Stimulated activated CD8-positive, alpha-beta memory T cell treated with anti-CD3 and anti-CD28 coated beads, Interleukin-7, amount 100 ng/mL, for 24 hours (primary cell): Measurements from ENCODE around the gene KCNJ12.
"Not testable (repeated sequence)": the region's sequence is repeated elsewhere in the genome, so short reads cannot be mapped to it uniquely, and the experiment has no call there.

Experiments used
- DNase-seq: peaks from one replicate; pipeline ENCODE4 v3.0.0-alpha.2; 2020; ENCODE audit warnings: low read depth

The KCNJ12 gene

GRCh38 chr17:21349358-21350050, 26.7 kb upstream of the KCNJ12 start:
- not testable (repeated sequence) for DNase-seq

GRCh38 chr17:21350495-21350894, 25.7 kb upstream of the KCNJ12 start:
- not testable (repeated sequence) for DNase-seq

GRCh38 chr17:21351366-21352065, 24.6 kb upstream of the KCNJ12 start:
- DNase-seq: no peak

GRCh38 chr17:21352221-21352980, 23.8 kb upstream of the KCNJ12 start:
- no peak for DNase-seq

GRCh38 chr17:21352981-21353265, 23.2 kb upstream of the KCNJ12 start:
- no peak for DNase-seq

GRCh38 chr17:21353326-21354010, 22.7 kb upstream of the KCNJ12 start:
- DNase-seq: no peak

- DNase-seq: no peak
Observed at GRCh38 chr17:21354796-21355385, 21.3 kb upstream of the KCNJ12 start.

- no peak for DNase-seq
Observed at GRCh38 chr17:21355586-21355985, 20.6 kb upstream of the KCNJ12 start.

GRCh38 chr17:21356537-21357127, 19.5 kb upstream of the KCNJ12 start:
- DNase-seq: no peak

- no peak for DNase-seq
Observed at GRCh38 chr17:21357281-21357680, 18.9 kb upstream of the KCNJ12 start.

GRCh38 chr17:21357696-21358656, 18.2 kb upstream of the KCNJ12 start:
- DNase-seq: no peak

GRCh38 chr17:21358682-21359482, 17.3 kb upstream of the KCNJ12 start:
- no peak for DNase-seq

GRCh38 chr17:21359483-21359840, 16.7 kb upstream of the KCNJ12 start:
- DNase-seq: no peak

- no peak for DNase-seq
Observed at GRCh38 chr17:21360048-21360447, 16.1 kb upstream of the KCNJ12 start.

- no peak for DNase-seq
Observed at GRCh38 chr17:21361020-21361809, 14.9 kb upstream of the KCNJ12 start.

- DNase-seq: no peak
Observed at GRCh38 chr17:21362331-21362931, 13.7 kb upstream of the KCNJ12 start.

GRCh38 chr17:21363776-21364642, 12.1 kb upstream of the KCNJ12 start:
- no peak for DNase-seq

GRCh38 chr17:21365016-21365415, 11.1 kb upstream of the KCNJ12 start:
- no peak for DNase-seq
